Left hindlimb (tissue), 1 donor: ENCODE measurements around the gene YIF1A.

ENCODE experiments used
- DNase-seq: peaks from one replicate; pipeline ENCODE4 v3.0.0-alpha.2; 2018

Gene YIF1A

DNA sequence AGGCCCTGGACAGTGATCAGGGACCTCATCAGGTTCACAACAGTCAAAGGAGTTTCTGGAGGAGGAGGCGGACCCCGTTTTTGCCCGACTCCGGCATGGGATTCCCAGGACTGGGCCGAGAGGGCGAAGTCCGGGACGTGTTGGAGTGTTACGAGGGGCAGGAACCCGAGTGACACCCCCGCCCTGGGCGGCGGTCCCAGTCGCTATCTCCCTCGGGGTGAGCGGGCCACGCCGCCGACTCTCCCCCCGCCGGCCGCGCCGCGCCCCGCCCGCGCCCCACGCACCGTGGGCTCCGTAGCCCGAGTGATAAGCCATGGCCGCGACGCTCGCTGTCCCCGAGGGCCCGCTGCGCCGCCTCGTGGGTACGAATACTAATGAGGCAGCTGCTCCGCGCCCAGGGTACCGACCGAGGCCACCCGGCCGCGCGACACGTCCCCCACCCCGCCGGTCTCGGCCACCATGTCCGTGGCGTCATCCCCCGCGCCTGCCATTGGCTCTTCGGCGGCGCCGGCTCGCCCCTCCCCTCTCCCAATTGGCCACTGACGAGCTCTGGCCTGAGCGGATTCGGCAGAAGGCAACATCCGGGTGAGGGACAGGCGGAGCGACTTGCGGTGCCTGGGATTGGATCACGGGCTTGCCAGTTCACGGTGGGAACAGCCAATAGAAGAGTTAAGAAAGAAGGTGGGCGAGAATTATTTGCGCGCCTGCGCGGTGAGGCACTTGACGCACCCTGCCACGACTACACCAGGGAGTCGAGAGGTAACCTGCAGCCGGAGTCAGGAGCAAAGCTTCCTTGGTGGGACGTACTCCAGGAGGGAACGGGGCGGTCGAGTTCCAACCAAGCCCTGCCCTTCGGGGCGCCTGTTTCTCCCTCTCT is at the start of gene YIF1A:
YIF1A (minus strand) TSS at position 473 of the 877 bp plus-strand sequence; CDS start at position 315, 158 bp downstream.
- peak; percentile 99 for DNase-seq

DNA sequence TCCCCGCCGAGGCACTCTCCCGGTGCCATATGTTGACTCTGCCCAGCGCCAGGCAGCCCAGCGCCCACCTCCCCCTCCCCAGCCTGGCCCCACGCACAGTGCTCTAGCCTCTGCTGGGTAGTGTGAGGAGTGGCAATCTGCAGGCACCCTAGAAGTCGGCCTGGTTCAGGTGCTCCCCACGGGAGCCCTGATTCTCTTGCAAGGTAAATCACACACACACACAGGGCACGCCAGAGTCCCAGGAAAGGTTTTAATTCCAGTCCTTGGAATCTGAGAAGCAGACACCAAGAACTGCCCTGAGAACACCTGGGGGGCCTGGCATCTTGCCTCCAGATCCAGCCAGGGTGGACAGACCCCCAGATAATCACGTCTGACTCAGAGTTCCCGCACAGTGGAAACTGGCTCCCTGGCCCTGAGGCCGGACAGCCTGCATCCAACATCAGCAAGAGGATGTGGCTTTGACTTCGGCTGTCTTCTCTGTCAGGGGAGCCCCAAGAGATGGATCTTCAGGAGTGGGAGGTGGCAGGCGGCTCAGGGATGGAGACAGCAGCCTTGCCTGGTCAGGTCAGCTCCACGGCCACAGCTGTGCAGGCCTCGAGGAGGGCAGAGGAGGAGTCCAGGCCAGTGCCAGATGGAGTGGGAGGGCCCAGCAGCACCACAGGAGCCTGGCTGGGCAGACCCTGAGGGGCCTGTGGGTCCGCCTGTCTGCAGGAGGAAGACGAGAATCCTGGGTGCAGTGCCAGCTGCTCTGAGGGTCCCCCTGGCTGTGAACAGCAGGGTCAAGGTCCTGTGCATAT is 48.4 kb upstream of the YIF1A start:
- DNase-seq = no peak

DNA sequence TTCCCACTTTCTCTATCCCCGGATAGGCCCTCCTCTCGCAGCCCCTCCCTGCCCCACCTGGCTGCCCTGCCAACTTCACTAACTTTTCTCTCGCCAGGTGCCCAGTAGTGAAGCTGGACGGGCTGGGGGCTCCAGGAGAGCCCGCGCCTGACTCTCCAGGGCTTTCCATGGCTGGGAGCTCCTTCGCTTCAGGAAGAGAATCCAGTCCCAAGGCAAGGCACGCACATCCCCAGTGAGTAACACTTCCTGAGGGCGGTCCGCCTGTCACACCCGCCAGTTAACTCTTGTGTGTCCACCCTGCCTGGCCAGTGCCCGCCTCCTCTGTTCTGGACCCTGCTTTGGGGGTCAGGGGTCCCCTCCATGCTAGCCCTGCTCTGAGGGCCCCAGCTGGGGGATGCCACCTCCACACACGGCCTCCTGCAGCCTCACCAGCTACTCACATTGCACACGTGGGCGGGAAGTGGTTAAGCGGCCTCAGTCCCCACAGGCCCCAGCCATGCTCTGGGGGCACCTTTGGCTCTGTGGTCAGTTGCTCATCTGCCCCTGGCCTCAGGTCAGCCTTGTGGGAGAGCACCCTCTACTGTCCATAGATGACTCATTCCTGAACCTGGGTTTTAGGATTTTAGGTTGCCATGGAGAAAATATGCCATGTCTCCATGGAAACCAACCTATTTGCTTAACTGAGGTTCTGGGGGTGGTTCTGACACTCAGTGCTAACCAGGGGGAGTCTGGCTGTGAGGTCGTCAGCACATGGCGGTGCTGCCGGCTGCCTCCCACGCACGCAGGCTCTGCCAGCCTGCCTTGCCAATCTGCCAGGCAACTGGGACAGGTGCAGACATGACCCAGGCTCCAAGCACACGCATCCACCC is 47.5 kb upstream of the YIF1A start, which contains the start of gene RIN1:
RIN1 (minus strand) TSS at position 201 of the 869 bp plus-strand sequence; CDS start at position 169, 32 bp downstream.
- DNase-seq = peak; percentile 73

GRCh38 chr11:66335531-66336233 is 46.7 kb upstream of the YIF1A start:
- peak; percentile 67 for DNase-seq

GRCh38 chr11:66334605-66335442 is 45.9 kb upstream of the YIF1A start:
- no peak for DNase-seq

- DNase-seq = no peak
Observed at GRCh38 chr11:66333896-66334604, 45.1 kb upstream of the YIF1A start.

DNA sequence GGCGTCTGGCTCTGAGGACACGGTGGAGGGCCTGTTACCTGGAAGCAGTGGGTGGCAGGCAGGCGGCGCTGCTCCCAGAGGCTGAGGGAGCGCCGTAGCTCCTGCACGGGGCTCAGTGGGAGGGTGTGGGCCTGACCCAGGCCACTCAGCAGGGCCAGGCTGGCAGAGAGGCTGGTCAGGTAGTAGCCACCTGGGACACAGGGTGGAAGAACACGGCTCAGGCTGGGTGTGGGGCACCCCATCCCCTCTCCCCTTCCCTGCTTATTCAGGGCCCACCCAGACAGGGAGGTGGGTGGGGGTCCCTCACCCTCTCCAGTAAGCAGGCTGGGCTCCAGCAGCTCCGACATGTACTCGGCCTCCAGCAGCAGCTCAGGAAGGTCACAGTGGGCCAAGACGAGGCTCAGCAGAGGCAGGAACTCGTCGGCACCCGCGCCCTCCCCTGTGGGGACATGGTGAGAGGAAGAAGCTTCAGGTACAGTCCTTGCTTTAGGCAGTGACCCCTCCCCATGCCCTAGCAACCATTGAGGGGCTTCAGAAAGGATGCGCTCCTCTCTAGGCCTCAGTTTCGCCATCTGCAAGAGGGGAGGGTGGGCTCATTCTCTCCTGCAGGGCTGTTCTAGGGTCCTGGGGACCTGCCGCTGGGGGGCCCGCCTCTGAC is 44.4 kb upstream of the YIF1A start:
- no peak for DNase-seq

- DNase-seq = no peak
Observed at GRCh38 chr11:66332371-66333219, 43.7 kb upstream of the YIF1A start.

- DNase-seq = no peak
Observed at GRCh38 chr11:66331542-66332370, 42.8 kb upstream of the YIF1A start.

DNA sequence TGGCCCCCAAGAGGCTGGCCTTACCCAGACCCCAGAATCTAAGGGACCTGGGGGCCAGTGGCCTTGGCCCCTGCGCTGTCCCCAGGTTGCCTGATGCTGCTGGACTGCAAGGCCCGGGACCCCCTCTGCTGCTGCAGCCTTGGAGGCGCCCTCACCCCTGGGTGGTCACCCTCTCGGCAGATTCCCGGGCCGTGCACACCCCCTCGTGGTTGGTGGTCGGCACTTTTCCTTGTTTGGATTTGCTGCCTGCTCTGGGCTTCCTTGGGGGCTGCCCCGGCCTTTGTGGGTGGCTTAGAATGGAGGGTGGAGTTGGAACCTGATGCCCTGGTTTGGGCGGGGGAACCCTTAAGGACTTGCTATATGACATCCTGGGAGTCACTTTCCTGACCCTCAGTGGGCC is 42.0 kb upstream of the YIF1A start:
- no peak for DNase-seq

DNA sequence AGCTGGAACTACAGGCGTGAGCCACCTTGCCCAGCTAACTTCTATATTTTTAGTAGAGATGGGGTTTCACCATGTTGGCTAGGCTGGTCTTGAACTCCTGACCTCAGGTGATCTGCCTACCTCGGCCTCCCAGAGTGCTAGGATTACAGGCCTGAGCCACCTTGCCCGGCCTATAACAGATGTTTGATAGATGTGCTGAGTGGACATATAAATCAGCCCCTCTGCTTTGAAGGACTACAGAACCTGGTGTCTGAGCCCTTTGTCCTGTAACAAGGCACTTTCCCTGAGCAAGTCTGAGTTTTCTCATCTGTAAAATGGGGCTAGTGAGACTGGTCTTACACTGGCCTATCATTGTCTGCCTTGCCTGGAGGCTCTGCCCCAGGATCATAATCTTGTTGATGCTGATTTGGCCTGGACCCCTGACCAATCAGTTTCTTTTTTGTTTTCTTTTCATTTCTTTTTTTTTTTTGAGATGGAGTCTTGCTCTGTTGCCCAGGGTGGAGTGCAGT is 40.3 kb upstream of the YIF1A start:
- DNase-seq = no peak

GRCh38 chr11:66328302-66329144 is 39.6 kb upstream of the YIF1A start:
- peak; percentile 82 for DNase-seq

- peak; percentile 39 for DNase-seq
Observed at GRCh38 chr11:66328031-66328301, 39.0 kb upstream of the YIF1A start.

DNA sequence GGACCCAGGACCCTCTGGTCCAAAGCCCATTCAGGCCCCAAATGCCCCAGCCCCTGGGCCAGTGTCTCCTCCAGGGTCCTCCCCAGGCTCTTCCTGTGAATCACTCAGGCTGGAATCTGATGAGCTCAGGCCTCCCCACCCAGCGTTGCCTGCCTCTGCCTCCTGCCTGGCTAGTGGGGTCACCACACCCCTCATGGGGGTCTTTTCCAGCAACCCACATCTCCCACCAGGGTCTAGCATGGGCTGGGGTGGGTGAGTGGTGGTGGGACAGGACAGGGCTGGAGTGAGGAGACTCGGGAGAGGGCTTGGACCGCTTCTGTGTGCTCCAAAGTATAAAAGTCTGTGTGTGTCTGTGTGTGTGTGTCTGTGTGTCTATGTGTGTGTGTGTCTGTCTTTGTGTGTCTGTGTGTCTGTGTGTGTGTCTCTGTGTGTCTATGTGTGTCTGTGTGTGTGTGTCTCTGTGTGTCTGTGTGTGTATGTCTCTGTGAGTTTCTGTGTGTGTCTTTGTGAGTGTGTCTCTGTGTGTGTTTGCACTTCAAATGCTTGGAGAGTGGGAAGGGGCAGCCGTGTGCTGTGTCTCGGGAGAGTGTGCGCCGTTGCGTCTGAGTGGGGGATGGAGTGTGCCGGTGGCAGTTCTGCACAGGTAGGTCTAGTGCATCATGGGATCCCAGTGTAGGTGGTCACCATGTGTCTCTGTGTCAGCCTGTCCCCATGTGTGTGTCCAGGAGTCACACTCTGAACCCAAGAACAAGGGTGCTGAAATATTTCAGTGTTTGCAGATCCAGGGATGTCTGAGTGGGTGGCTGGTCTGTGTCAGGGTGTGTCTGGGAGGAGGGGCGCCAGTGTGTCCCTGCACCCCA is 38.5 kb upstream of the YIF1A start:
- no peak for DNase-seq

- peak; percentile 69 for DNase-seq
Observed at GRCh38 chr11:66326261-66327111, 37.5 kb upstream of the YIF1A start.
